GM18861 (cell line): ENCODE results near the gene SEC11A.
"Not testable (repeated sequence)": the region's sequence is repeated elsewhere in the genome, so short reads cannot be mapped to it uniquely, and the experiment has no call there.

Experiments used
- ATAC-seq: cut with Tn5 transposase; IDR thresholded peaks from one replicate; pipeline ENCODE4 v1.9.1; 2021; ENCODE audit not compliant: unreplicated experiment

The SEC11A gene

GRCh38 chr15:84645496-84645895 is 70.4 kb downstream of the SEC11A start:
- ATAC-seq: no peak

- ATAC-seq: no peak
Measured at GRCh38 chr15:84643838-84644237, 72.1 kb downstream of the SEC11A start.

- not testable (repeated sequence) for ATAC-seq
Measured at GRCh38 chr15:84642640-84643039, 73.3 kb downstream of the SEC11A start.

- not testable (repeated sequence) for ATAC-seq
Measured at GRCh38 chr15:84641871-84642270, 74.1 kb downstream of the SEC11A start.

GRCh38 chr15:84638103-84638502 is 77.8 kb downstream of the SEC11A start:
- no peak for ATAC-seq

GRCh38 chr15:84634228-84634837 is 81.6 kb downstream of the SEC11A start:
- ATAC-seq: no peak

- ATAC-seq: no peak
Measured at GRCh38 chr15:84633311-84634227, 82.4 kb downstream of the SEC11A start.

- no peak for ATAC-seq
Measured at GRCh38 chr15:84631706-84632272, 84.2 kb downstream of the SEC11A start.

- ATAC-seq: no peak
Measured at GRCh38 chr15:84629033-84629432, 86.9 kb downstream of the SEC11A start.

GRCh38 chr15:84625123-84625522 is 90.8 kb downstream of the SEC11A start:
- no peak for ATAC-seq

GRCh38 chr15:84624359-84624758 is 91.6 kb downstream of the SEC11A start:
- ATAC-seq: no peak

GRCh38 chr15:84621358-84621979 is 94.5 kb downstream of the SEC11A start:
- ATAC-seq: no peak

GRCh38 chr15:84620626-84621025 is 95.3 kb downstream of the SEC11A start:
- no peak for ATAC-seq
